GM21528 (cell line): ENCODE measurements around the gene AGFG2.
A peak's percentile ranks its signal among the peaks of the same experiment; 100 is the strongest.

Experiments used
- ATAC-seq: cut with Tn5 transposase; IDR thresholded peaks from one replicate; pipeline ENCODE4 v1.9.1; 2021; ENCODE audit warnings: mild to moderate bottlenecking, moderate library complexity; ENCODE audit not compliant: unreplicated experiment, low FRiP score

The AGFG2 gene

GRCh38 chr7:100604976-100605911 lies 66.2 kb downstream of the AGFG2 start:
- ATAC-seq, result no peak

GRCh38 chr7:100606313-100606712 lies 67.3 kb downstream of the AGFG2 start:
- ATAC-seq, result no peak

- no peak for ATAC-seq
Measured at GRCh38 chr7:100607111-100607510, 68.1 kb downstream of the AGFG2 start.

- no peak for ATAC-seq
Measured at GRCh38 chr7:100609958-100610357, 71.0 kb downstream of the AGFG2 start.

GRCh38 chr7:100611983-100612729 lies 73.2 kb downstream of the AGFG2 start, which contains the start of gene MOSPD3:
Gene MOSPD3, plus strand, starts transcription at chr7:100612540. Its CDS starts 252 bp downstream, at chr7:100612792.
- peak; percentile 91 for ATAC-seq

- no peak for ATAC-seq
Measured at GRCh38 chr7:100612730-100613390, 73.9 kb downstream of the AGFG2 start.

GRCh38 chr7:100613412-100614175 lies 74.6 kb downstream of the AGFG2 start:
- no peak for ATAC-seq

GRCh38 chr7:100614308-100614861 lies 75.4 kb downstream of the AGFG2 start:
- no peak for ATAC-seq
